Measurements from ENCODE around the gene DUS4L. TPM values are rescaled to one million over a fixed set of nuclear protein-coding genes. Genes with fewer than 3 reads are reported as not detected.
A peak's percentile ranks its signal among the peaks of the same experiment; 100 is the strongest.

The DUS4L gene
- total RNA-seq, 2 donors from 2014 or later = 6.4 to 10.0 TPM

GRCh38 chr7:107560898-107561516, 2.8 kb upstream of the DUS4L start:
- Mint-ChIP-seq H3K27ac (peak overlapping the region; percentile 6 to 28), H3K36me3 (no peaks in the 10 kb centered on the region), H3K27me3 (no peaks in the 10 kb centered on the region), H3K4me1 (ENCODE audit: low read depth in 2 of 2) (peaks cover 39 to 48% of the 10 kb centered on the region in 2 donors), H3K9me3 (no peaks in the 10 kb centered on the region), H3K4me3 (peak overlapping the region; percentile 7)
- no peak for ATAC-seq
- no peak for DNase-seq (ENCODE audit: low spot score)

GRCh38 chr7:107563081-107563774, 543 bp upstream of the DUS4L start:
- Mint-ChIP-seq H3K27me3 (no peaks in the 10 kb centered on the region), H3K4me1 (ENCODE audit: low read depth in 2 of 2) (peaks cover 40 to 48% of the 10 kb centered on the region in 2 donors), H3K9me3 (no peaks in the 10 kb centered on the region), H3K36me3 (no peaks in the 10 kb centered on the region), H3K4me3 (peak overlapping the region; percentile 86), H3K27ac (peak overlapping the region; percentile 66 to 86)
- ATAC-seq (peak; percentile 75 to 78), DNase-seq (ENCODE audit: low spot score) (no peak)

- Mint-ChIP-seq H3K4me3 (peak overlapping the region; percentile 86), H3K27ac (peak overlapping the region; percentile 66 to 86), H3K9me3 (no peaks in the 10 kb centered on the region), H3K36me3 (no peaks in the 10 kb centered on the region), H3K27me3 (no peaks in the 10 kb centered on the region), H3K4me1 (ENCODE audit: low read depth in 2 of 2) (peaks cover 40% of the 10 kb centered on the region in 2 donors)
- no peak for ATAC-seq
- no peak for DNase-seq (ENCODE audit: low spot score)
Measured at GRCh38 chr7:107564553-107565298, 955 bp downstream of the DUS4L start.

GRCh38 chr7:107570298-107570697, 6.5 kb downstream of the DUS4L start:
- H3K36me3 Mint-ChIP-seq = peaks cover 4% of the 10 kb centered on the region
- no peaks in the 10 kb centered on the region for H3K27me3 Mint-ChIP-seq
- no peaks in the 10 kb centered on the region for H3K9me3 Mint-ChIP-seq
- no peak for ATAC-seq
- no peak overlapping the region for H3K27ac Mint-ChIP-seq
- H3K4me3 Mint-ChIP-seq = no peak overlapping the region
- DNase-seq (ENCODE audit: low spot score) = no peak
- H3K4me1 Mint-ChIP-seq (ENCODE audit: low read depth in 2 of 2) = peaks cover 0 to 7% of the 10 kb centered on the region in 2 donors

- Mint-ChIP-seq H3K27me3 (no peaks in the 10 kb centered on the region), H3K4me3 (no peak overlapping the region), H3K4me1 (ENCODE audit: low read depth in 2 of 2) (peaks cover 0 to 2% of the 10 kb centered on the region in 2 donors), H3K9me3 (no peaks in the 10 kb centered on the region), H3K36me3 (peaks cover 4% of the 10 kb centered on the region), H3K27ac (no peak overlapping the region)
- no peak for DNase-seq (ENCODE audit: low spot score)
- ATAC-seq = no peak
Measured at GRCh38 chr7:107573537-107573936, 9.8 kb downstream of the DUS4L start.

GRCh38 chr7:107579554-107579884, 15.7 kb downstream of the DUS4L start:
- peaks cover 14 to 24% of the 10 kb centered on the region in 2 donors for H3K4me1 Mint-ChIP-seq (ENCODE audit: low read depth in 2 of 2)
- no peaks in the 10 kb centered on the region for H3K36me3 Mint-ChIP-seq
- no peaks in the 10 kb centered on the region for H3K27me3 Mint-ChIP-seq
- DNase-seq (ENCODE audit: low spot score) = no peak
- no peaks in the 10 kb centered on the region for H3K9me3 Mint-ChIP-seq
- H3K27ac Mint-ChIP-seq = peak overlapping the region; percentile 66 to 84
- H3K4me3 Mint-ChIP-seq = peak overlapping the region; percentile 84
- no peak for ATAC-seq

- Mint-ChIP-seq H3K36me3 (no peaks in the 10 kb centered on the region), H3K27me3 (no peaks in the 10 kb centered on the region), H3K4me1 (ENCODE audit: low read depth in 2 of 2) (peaks cover 14 to 24% of the 10 kb centered on the region in 2 donors), H3K27ac (peak within 1 kb of the TSS; percentile 66 to 84), H3K4me3 (peak within 1 kb of the TSS; percentile 84), H3K9me3 (no peaks in the 10 kb centered on the region)
- ATAC-seq (peak; percentile 98 to 99), DNase-seq (ENCODE audit: low spot score) (peak; percentile 82)
Measured at GRCh38 chr7:107579885-107580715, 16.3 kb downstream of the DUS4L start, which contains the start of gene BCAP29. BCAP29 (plus strand) TSS chr7:107580246; CDS start chr7:107580773, 527 bp downstream.

GRCh38 chr7:107580716-107581383, 17.1 kb downstream of the DUS4L start:
- H3K27me3 Mint-ChIP-seq = no peaks in the 10 kb centered on the region
- H3K27ac Mint-ChIP-seq = peak overlapping the region in 1 of 2 donors; percentile 43
- no peaks in the 10 kb centered on the region for H3K9me3 Mint-ChIP-seq
- H3K4me3 Mint-ChIP-seq = peak overlapping the region; percentile 77
- H3K36me3 Mint-ChIP-seq = no peaks in the 10 kb centered on the region
- ATAC-seq = no peak
- DNase-seq (ENCODE audit: low spot score) = no peak
- H3K4me1 Mint-ChIP-seq (ENCODE audit: low read depth in 2 of 2) = peaks cover 14 to 24% of the 10 kb centered on the region in 2 donors

- H3K27ac Mint-ChIP-seq = peak overlapping the region in 1 of 2 donors; percentile 43
- ATAC-seq (no peak), DNase-seq (ENCODE audit: low spot score) (no peak)
- peak overlapping the region; percentile 77 for H3K4me3 Mint-ChIP-seq
- no peaks in the 10 kb centered on the region for H3K9me3 Mint-ChIP-seq
- H3K4me1 Mint-ChIP-seq (ENCODE audit: low read depth in 2 of 2) = peaks cover 14 to 24% of the 10 kb centered on the region in 2 donors
- H3K36me3 Mint-ChIP-seq = no peaks in the 10 kb centered on the region
- H3K27me3 Mint-ChIP-seq = no peaks in the 10 kb centered on the region
Measured at GRCh38 chr7:107581387-107582013, 17.7 kb downstream of the DUS4L start.

GRCh38 chr7:107582875-107583274, 19.1 kb downstream of the DUS4L start:
- no peak for ATAC-seq
- H3K27ac Mint-ChIP-seq = peak overlapping the region in 1 of 2 donors; percentile 7
- no peak for DNase-seq (ENCODE audit: low spot score)
- H3K4me3 Mint-ChIP-seq = peak overlapping the region; percentile 2
- no peaks in the 10 kb centered on the region for H3K27me3 Mint-ChIP-seq
- no peaks in the 10 kb centered on the region for H3K9me3 Mint-ChIP-seq
- no peaks in the 10 kb centered on the region for H3K36me3 Mint-ChIP-seq
- H3K4me1 Mint-ChIP-seq (ENCODE audit: low read depth in 2 of 2) = peaks cover 14 to 24% of the 10 kb centered on the region in 2 donors

GRCh38 chr7:107584716-107585115, 20.9 kb downstream of the DUS4L start:
- H3K27ac Mint-ChIP-seq = no peak overlapping the region
- H3K9me3 Mint-ChIP-seq = no peaks in the 10 kb centered on the region
- H3K36me3 Mint-ChIP-seq = no peaks in the 10 kb centered on the region
- peaks cover 11 to 21% of the 10 kb centered on the region in 2 donors for H3K4me1 Mint-ChIP-seq (ENCODE audit: low read depth in 2 of 2)
- no peak overlapping the region for H3K4me3 Mint-ChIP-seq
- H3K27me3 Mint-ChIP-seq = no peaks in the 10 kb centered on the region
- DNase-seq (ENCODE audit: low spot score) (no peak), ATAC-seq (no peak)

GRCh38 chr7:107588529-107589130, 24.9 kb downstream of the DUS4L start:
- Mint-ChIP-seq H3K36me3 (no peaks in the 10 kb centered on the region), H3K27ac (no peak overlapping the region), H3K9me3 (no peaks in the 10 kb centered on the region), H3K4me1 (ENCODE audit: low read depth in 2 of 2) (no peaks in the 10 kb centered on the region), H3K27me3 (no peaks in the 10 kb centered on the region), H3K4me3 (no peak overlapping the region)
- DNase-seq (ENCODE audit: low spot score) (no peak), ATAC-seq (no peak)

Data from natural killer cell treated with Interleukin-12 subunit alpha and Interleukin-12 subunit beta and Interleukin-15 and Interleukin-18, amount 100 ng/mL, for 72 hours (primary cell).